PC-3 (cell line): Measurements from ENCODE around the gene MOG.

Source experiments
- CTCF ChIP-seq: fragments of 300-600 bp; sonication (generic); conservative IDR thresholded peaks from 2 replicates; pipeline ENCODE4 v1.5.1; 2017; ENCODE audit warnings: antibody characterized with exemption, low read depth, mild to moderate bottlenecking, low read length
- EZH2 ChIP-seq: fragments of 300-600 bp; sonication (generic); IDR thresholded peaks from one replicate; pipeline ENCODE4 v1.6.1; 2017; ENCODE audit warnings: antibody characterized with exemption, mild to moderate bottlenecking, low read length; ENCODE audit not compliant: unreplicated experiment
- EZH2phosphoT487 ChIP-seq: fragments of 300-600 bp; sonication (generic); IDR thresholded peaks from 2 replicates; pipeline ENCODE4 v1.6.1; 2018; ENCODE audit warnings: mild to moderate bottlenecking, antibody characterized with exemption, low read length, borderline replicate concordance

- no peak for TF ChIP-seq CTCF
- no peak for TF ChIP-seq EZH2phosphoT487
- TF ChIP-seq EZH2: no peak
Measured at GRCh38 chr6:29675561-29675960, 18.7 kb downstream of the MOG start.
